K562 (cell line): ENCODE results near the gene CSTF1. TPM values are rescaled to one million over a fixed set of nuclear protein-coding genes. Genes with fewer than 3 reads are reported as not detected.
A peak's percentile ranks its signal among the peaks of the same experiment; 100 is the strongest.

Experiments
- ATAC-seq: fragments of 200-7000 bp; cut with Tn5 transposase; 3 replicates; pipeline ENCODE4 v1.9.1; 2020; ENCODE audit warnings: moderate library complexity
- BruUV-seq: library from RNA; stranded (reverse); fragments of 400-500 nt; replicated peaks from 2 replicates; lab custom pipeline; 2021; lab: Mats Ljungman, UMichigan
- CTCF ChIA-PET: fragments of 300-600 bp; formaldehyde crosslinking; extraction: SDS; loops from one replicate; lab custom pipeline; 2021; ENCODE audit warnings: low intra/inter-chr PET ratio; lab: Yijun Ruan, JAX
- POLR2A ChIA-PET: fragments of 300-600, 350-650 bp; sonication (Branson Sonifier 250); formaldehyde crosslinking; extraction: SDS; loops from one replicate; lab custom pipeline; 2021; ENCODE audit warnings: antibody characterized with exemption, inconsistent platforms; lab: Yijun Ruan, JAX
- DNase-seq, 4 experiments: peaks; one replicate each; pipeline versions ENCODE4 v3.0.0 to v3.0.0-alpha.2; 2011 to 2018; ENCODE audit warnings: low spot score in 3 of 4, mixed read lengths in 3 of 4; ENCODE audit errors: extremely low read depth in 1 of 4
- FAIRE-seq: peaks from 2 replicates; lab custom pipeline; 2011; peaks lifted over from hg19 to GRCh38; lab: Jason Lieb, UNC
- H2AFZ ChIP-seq: 2 replicates; pipeline ENCODE4 v1.6.0; 2011; ENCODE audit warnings: low read depth, low read length, control low read depth, inconsistent platforms
- H3K27ac ChIP-seq: fragments of 200-600 bp; 3 replicates; pipeline ENCODE4 v1.8.0; 2011; ENCODE audit warnings: low read depth, mild to moderate bottlenecking, control low read depth, inconsistent platforms, low read length, moderate library complexity, mixed read lengths; ENCODE audit errors: extremely low read depth
- H3K27me3 ChIP-seq, 2 experiments: fragments of 300-600 bp in 1 of 2; 2 replicates in 1 of 2; 3 replicates in 1 of 2; pipeline versions ENCODE4 v1.6.0 to v1.8.0; 2011; ENCODE audit warnings: inconsistent platforms in 2 of 2, low read length in 2 of 2, mild to moderate bottlenecking in 1 of 2, mixed read lengths in 1 of 2, moderate library complexity in 1 of 2; ENCODE audit not compliant: control insufficient read depth in 2 of 2, insufficient read depth in 2 of 2
- H3K36me3 ChIP-seq: fragments of 300-600 bp; 3 replicates; pipeline ENCODE4 v1.8.0; 2011; ENCODE audit warnings: mild to moderate bottlenecking, low read length, inconsistent platforms; ENCODE audit not compliant: control insufficient read depth, insufficient read depth
- H3K4me1 ChIP-seq, 2 experiments: fragments of 200-600 bp in 1 of 2; replicated peaks in 1 of 2; 2 replicates in 1 of 2; 3 replicates in 1 of 2; pipeline versions ENCODE4 v1.5.1 to v1.8.0; 2011; ENCODE audit warnings: inconsistent platforms in 2 of 2, low read length in 2 of 2, mild to moderate bottlenecking in 1 of 2, mixed read lengths in 1 of 2, moderate library complexity in 1 of 2; ENCODE audit not compliant: control insufficient read depth in 2 of 2, insufficient read depth in 2 of 2
- H3K4me2 ChIP-seq: 2 replicates; pipeline ENCODE4 v1.6.1; 2011; ENCODE audit warnings: low read length, control low read depth, inconsistent platforms, mixed read lengths; ENCODE audit not compliant: insufficient read depth
- H3K4me3 ChIP-seq: fragments of 200-600 bp; sonication (generic), shearing (Covaris generic); 2 replicates; pipeline ENCODE4 v1.5.1; 2016; ENCODE audit warnings: control low read depth, inconsistent platforms
- H3K79me2 ChIP-seq: fragments of 200-600 bp; 3 replicates; pipeline ENCODE4 v1.8.0; 2011; ENCODE audit warnings: low read length, inconsistent platforms; ENCODE audit not compliant: control insufficient read depth, insufficient read depth
- H3K9ac ChIP-seq, 2 experiments: 2 replicates each; pipeline versions ENCODE4 v1.6.0 to v1.6.1; 2011; ENCODE audit warnings: low read depth in 2 of 2, low read length in 2 of 2, control low read depth in 1 of 2, inconsistent platforms in 1 of 2, mild to moderate bottlenecking in 1 of 2, mixed read lengths in 1 of 2; ENCODE audit not compliant: insufficient read depth in 1 of 2
- H3K9me1 ChIP-seq: one replicate; pipeline ENCODE4 v1.6.0; 2011; ENCODE audit warnings: inconsistent platforms, mild to moderate bottlenecking, low read length, moderate library complexity; ENCODE audit not compliant: control insufficient read depth, insufficient read depth
- H3K9me3 ChIP-seq: replicated peaks from 2 replicates; pipeline ENCODE4 v1.5.1; 2011; ENCODE audit warnings: low read depth, low read length, inconsistent platforms; ENCODE audit not compliant: control insufficient read depth, insufficient read depth
- H4K20me1 ChIP-seq: replicated peaks from 2 replicates; pipeline ENCODE4 v1.6.1; 2011; ENCODE audit warnings: low read length, inconsistent platforms, mixed read lengths; ENCODE audit not compliant: control insufficient read depth, insufficient read depth
- ARID2 ChIP-seq: fragments of 450-650 bp; IDR thresholded peaks from 2 replicates; pipeline ENCODE4 v1.6.1; 2017; ENCODE audit warnings: antibody characterized with exemption, mild to moderate bottlenecking
- CBX5 ChIP-seq: IDR thresholded peaks from 2 replicates; pipeline ENCODE4 v1.6.1; 2014; ENCODE audit warnings: low read depth, borderline replicate concordance
- CCAR2 ChIP-seq: fragments of 200-400 bp; formaldehyde crosslinking; IDR thresholded peaks from 2 replicates; pipeline ENCODE4 v1.6.1; 2017; ENCODE audit warnings: mild to moderate bottlenecking, low read depth, low read length
- CREB3 ChIP-seq: fragments of 450-650 bp; conservative IDR thresholded peaks from 2 replicates; pipeline ENCODE4 v1.6.1; 2016; ENCODE audit warnings: missing genetic modification characterization, low read depth, mild to moderate bottlenecking, missing compliant biosample characterization, moderate library complexity
- GTF2E2 ChIP-seq: fragments of 200-800 bp; sonication (Bioruptor generic); IDR thresholded peaks from 2 replicates; pipeline ENCODE4 v1.6.1; 2016; ENCODE audit warnings: missing genetic modification characterization, missing compliant biosample characterization
- HDAC2 ChIP-seq: fragments of 450-650 bp; IDR thresholded peaks from 2 replicates; pipeline ENCODE4 v1.6.1; 2016; ENCODE audit warnings: mild to moderate bottlenecking
- KAT2B ChIP-seq: IDR thresholded peaks from one replicate; pipeline ENCODE4 v1.6.1; 2012; ENCODE audit warnings: low read depth, mild to moderate bottlenecking, control low read depth, inconsistent platforms, low read length, moderate library complexity
- KLF1 ChIP-seq: fragments of 450-650 bp; IDR thresholded peaks from 2 replicates; pipeline ENCODE4 v1.6.1; 2016; ENCODE audit warnings: missing genetic modification characterization, missing compliant biosample characterization
- L3MBTL2 ChIP-seq: fragments of 450-650 bp; IDR thresholded peaks from 2 replicates; pipeline ENCODE4 v1.6.1; 2016; ENCODE audit warnings: mild to moderate bottlenecking, moderate library complexity
- OTX1 ChIP-seq: fragments of 450-650 bp; formaldehyde crosslinking; IDR thresholded peaks from 2 replicates; pipeline ENCODE4 v1.4.0; 2022; ENCODE audit warnings: mild to moderate bottlenecking
- PHF21A ChIP-seq: fragments of 450-650 bp; IDR thresholded peaks from 2 replicates; pipeline ENCODE4 v1.6.1; 2017; ENCODE audit warnings: low read depth, borderline replicate concordance
- PML ChIP-seq: IDR thresholded peaks from 2 replicates; pipeline ENCODE4 v1.6.1; 2012; ENCODE audit warnings: low read length, inconsistent platforms
- RB1 ChIP-seq: fragments of 450-650 bp; IDR thresholded peaks from 2 replicates; pipeline ENCODE4 v1.6.1; 2017; ENCODE audit warnings: low read depth, mild to moderate bottlenecking
- SIRT6 ChIP-seq: IDR thresholded peaks from one replicate; pipeline ENCODE4 v1.6.1; 2012; ENCODE audit warnings: low read depth, mild to moderate bottlenecking, control low read depth, inconsistent platforms, low read length, moderate library complexity
- SRF ChIP-seq, 2 experiments: fragments of 250-450, 450-650 bp in 1 of 2; sonication (Bioruptor Pico) in 1 of 2; sonication (generic) in 1 of 2; formaldehyde crosslinking; IDR thresholded peaks; 2 replicates each; pipeline versions ENCODE4 v1.5.0 to v1.5.1; 2020 to 2022; ENCODE audit warnings: mild to moderate bottlenecking in 1 of 2, missing genetic modification reagents in 1 of 2
- STAG1 ChIP-seq: sonication (generic); formaldehyde crosslinking; IDR thresholded peaks from 2 replicates; pipeline ENCODE4 v1.5.0; 2020; ENCODE audit warnings: missing genetic modification reagents, borderline replicate concordance
- SUPT5H ChIP-seq: fragments of 450-650 bp; IDR thresholded peaks from 2 replicates; pipeline ENCODE4 v1.6.1; 2016
- TAF1 ChIP-seq: IDR thresholded peaks from 2 replicates; pipeline ENCODE4 v1.6.1; 2011; ENCODE audit warnings: mild to moderate bottlenecking, low read length, moderate library complexity; ENCODE audit not compliant: insufficient read depth, control insufficient read depth, severe bottlenecking; ENCODE audit errors: extremely low read depth
- ZFP30 ChIP-seq: fragments of 250-450 bp; sonication (Bioruptor Pico); IDR thresholded peaks from 2 replicates; pipeline ENCODE4 v1.8.0; 2022; ENCODE audit warnings: moderate library complexity, mild to moderate bottlenecking, inconsistent platforms, borderline replicate concordance
- ZKSCAN3 ChIP-seq: fragments of 250-450 bp; sonication (Bioruptor Pico); IDR thresholded peaks from 2 replicates; pipeline ENCODE4 v1.4.0; 2020
- ZNF764 ChIP-seq: fragments of 250-450 bp; sonication (Bioruptor Pico); IDR thresholded peaks from 2 replicates; pipeline ENCODE4 v1.4.0; 2020; ENCODE audit warnings: low read depth, mild to moderate bottlenecking, moderate library complexity
- WGBS: fragments of 100-300 bp; shearing (Covaris generic); methylation state at CpG from one replicate; pipeline ENCODE4 v1.1.6; 2016; ENCODE audit warnings: low coverage, mixed read lengths; ENCODE audit not compliant: insufficient coverage; ENCODE audit errors: missing lambda C conversion rate; 5-methylcytosine and 5-hydroxymethylcytosine counted together
- in situ Hi-C: fragments of 300-500 bp; cut with MboI; formaldehyde crosslinking; loops from 4 replicates; pipeline ENCODE4 v1.15.0; 2018; ENCODE audit warnings: inconsistent platforms, mixed read lengths
- intact Hi-C: fragments of 100-400 bp; cut with micrococcal nuclease; formaldehyde crosslinking; loops from 2 replicates; pipeline ENCODE4 v1.14.2; 2022
- polyA plus RNA-seq, 8 experiments: library from polyadenylated mRNA; depleted of rRNA in 4 of 8; stranded (reverse) in 5 of 8; unstranded in 3 of 8; fragments of >200 nt; fragmentation: Nextera tagmentation in 2 of 8; fragmentation: Illumina TruSeq in 1 of 8; extraction: Ambion mirVana in 2 of 8; extraction: Trizol in 1 of 8; gene quantifications; 2 replicates each; pipeline versions ENCODE4 v1.2.1 to v1.2.3, GENCODE V29; 2011 to 2014; ENCODE audit warnings: inconsistent platforms in 1 of 8, missing spikeins in 1 of 8
- total RNA-seq, 7 experiments: library from RNA; depleted of rRNA in 6 of 7; stranded (reverse); fragments of >200 nt in 6 of 7; fragmentation: Illumina TruSeq in 2 of 7; extraction: Trizol in 2 of 7; gene quantifications; 2 replicates each; pipeline versions ENCODE4 v1.2.1 to v1.2.3, GENCODE V29; 2011 to 2021; ENCODE audit warnings: low replicate concordance in 1 of 7
- TF ChIP-seq, protein P1 (sequence below): sonication (generic); formaldehyde crosslinking; IDR thresholded peaks from 2 replicates; pipeline ENCODE4 v1.9.0; 2022; ENCODE audit warnings: mild to moderate bottlenecking, missing genetic modification reagents

CSTF1 gene
- total and polyA plus RNA-seq, 9 of the 15 experiments (the other 6 are each of a cell fraction or from before 2014, with no cell fraction given): 30.8 to 110 (median 53.4) TPM

DNA sequence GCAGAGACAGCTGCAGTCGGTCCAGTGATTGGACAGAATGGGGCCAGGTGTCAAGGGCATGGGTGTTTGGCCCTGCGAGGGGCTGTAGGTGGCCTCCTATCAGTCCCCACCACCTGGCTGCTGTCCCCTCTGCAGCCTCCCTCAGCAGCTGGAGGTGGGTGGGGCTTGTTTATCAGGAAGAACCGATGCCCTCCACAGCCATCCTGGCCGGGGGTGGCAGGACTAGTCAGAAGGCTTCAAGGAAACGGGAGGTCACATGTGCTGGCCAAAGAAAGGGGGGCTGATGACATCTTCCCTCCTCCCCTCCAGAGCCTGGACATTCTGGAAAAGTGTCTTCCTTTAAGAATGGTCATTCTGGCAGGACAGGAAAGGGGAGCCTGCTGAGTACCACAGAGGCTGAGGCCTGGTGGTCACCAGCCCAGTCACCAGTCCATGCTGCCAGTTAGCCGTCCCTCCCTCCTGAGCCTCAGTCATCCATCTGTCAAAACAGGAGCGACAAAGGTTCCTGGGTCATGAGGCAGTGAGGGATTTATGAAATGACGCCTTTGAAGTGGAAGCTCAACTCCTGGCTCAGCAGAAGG, 29.5 kb upstream of the CSTF1 start (continued):
- TF ChIP-seq SRF (CRISPR knock-in tag; IDR thresholded peaks at IDR 0.05) (peak in 1 of 2 experiments; percentile 29; a peak in 1 of 4 replicates), ZKSCAN3 (CRISPR knock-in tag) (no peak), OTX1 (CRISPR knock-in tag) (no peak), L3MBTL2 (peak; percentile 95), RB1 (peak; percentile 28; the same call in 1 of the 2 replicates), KLF1 (tag) (peak; percentile 78; the same call in 1 of the 2 replicates)
- TF ChIP-seq, protein P1, sequence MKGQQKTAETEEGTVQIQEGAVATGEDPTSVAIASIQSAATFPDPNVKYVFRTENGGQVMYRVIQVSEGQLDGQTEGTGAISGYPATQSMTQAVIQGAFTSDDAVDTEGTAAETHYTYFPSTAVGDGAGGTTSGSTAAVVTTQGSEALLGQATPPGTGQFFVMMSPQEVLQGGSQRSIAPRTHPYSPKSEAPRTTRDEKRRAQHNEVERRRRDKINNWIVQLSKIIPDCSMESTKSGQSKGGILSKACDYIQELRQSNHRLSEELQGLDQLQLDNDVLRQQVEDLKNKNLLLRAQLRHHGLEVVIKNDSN (CRISPR knock-in tag): peak; percentile 89

DNA sequence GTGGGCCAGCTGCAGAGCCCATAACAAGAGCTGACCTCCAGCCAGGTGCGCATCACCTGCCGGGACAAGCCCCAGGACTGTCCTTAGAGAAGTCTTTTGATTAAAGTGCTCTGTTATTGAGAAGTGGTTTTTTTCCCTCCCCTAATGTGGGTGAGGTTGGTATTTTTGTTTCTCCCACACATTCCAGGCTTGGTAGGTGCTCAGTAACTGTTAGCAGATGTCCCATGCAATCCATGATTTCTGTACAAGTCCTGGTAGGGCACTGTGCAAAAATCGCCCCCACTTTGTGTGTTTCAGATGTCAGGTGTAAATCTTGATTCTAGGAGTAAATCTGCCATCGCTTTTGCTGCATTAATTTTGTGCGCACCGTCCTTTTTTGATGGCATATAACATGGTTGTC, 29.0 kb upstream of the CSTF1 start:
- Histone ChIP-seq H3K27me3 (no peaks in the 10 kb centered on the region), H3K4me2 (peak overlapping the region; percentile 90), H3K9me3 (no peaks in the 10 kb centered on the region), H3K79me2 (peaks cover 61% of the 10 kb centered on the region), H3K4me3 (no peak overlapping the region), H3K27ac (peak overlapping the region; percentile 81), H3K36me3 (peaks cover 56% of the 10 kb centered on the region), H3K4me1 (peaks cover 31 to 50% of the 10 kb centered on the region in 2 experiments), H3K9me1 (no peaks in the 10 kb centered on the region), H2AFZ (no peak overlapping the region), H4K20me1 (no peaks in the 10 kb centered on the region), H3K9ac (peak overlapping the region in 1 of 2 experiments; percentile 81; a peak in 2 of 4 replicates)
- no peak for DNase-seq
- no peak for ATAC-seq
- BruUV-seq: no TSS peak
- CTCF ChIA-PET: no interaction called here
- intact Hi-C loops: loop anchor here (1.0 to 2.0 kb wide), 2 partner anchors 29 to 49 kb away; partner anchors contain the start of genes AURKA, CASS4 and CSTF1
- FAIRE-seq: no peak
- 64% methylated on average over 6 of the region's 6 CpGs for WGBS
- POLR2A ChIA-PET: interaction anchor here (0.7 to 2.3 kb wide), 4 partner anchors 9 to 221 kb away, joined by 3 to 9 read pairs (median 6); partner anchors contain the start of genes AURKA and CSTF1
- in situ Hi-C loops: loop anchor here (25.0 kb wide), 1 partner anchor 1276 kb away; no protein-coding TSS in a partner anchor
- no peak for TF ChIP-seq CREB3
- no peak for TF ChIP-seq STAG1 (CRISPR knock-in tag)
- no peak for TF ChIP-seq SIRT6
- no peak for TF ChIP-seq HDAC2
- TF ChIP-seq ZFP30: no peak
- TF ChIP-seq CCAR2: no peak
- no peak for TF ChIP-seq GTF2E2 (tag)
- no peak for TF ChIP-seq PHF21A
- no peak for TF ChIP-seq PML
- TF ChIP-seq SUPT5H: no peak
- no peak for TF ChIP-seq KAT2B
- TF ChIP-seq TAF1: no peak
- no peak for TF ChIP-seq CBX5
- no peak for TF ChIP-seq ZNF764
- no peak for TF ChIP-seq ARID2
